D721Med (cell line): ENCODE results near the gene PCSK5.

Source experiments
- DNase-seq: peaks from one replicate; pipeline ENCODE4 v3.0.0; 2011; ENCODE audit warnings: low spot score; ENCODE audit not compliant: insufficient read length
- FAIRE-seq: peaks from 2 replicates; lab custom pipeline; 2011; peaks lifted over from hg19 to GRCh38; lab: Jason Lieb, UNC
- CTCF ChIP-seq: IDR thresholded peaks from 2 replicates; pipeline ENCODE4 v1.5.1; 2012; ENCODE audit warnings: mild to moderate bottlenecking, control low read depth; ENCODE audit not compliant: insufficient read depth; ENCODE audit errors: missing control alignments

The PCSK5 gene

DNA sequence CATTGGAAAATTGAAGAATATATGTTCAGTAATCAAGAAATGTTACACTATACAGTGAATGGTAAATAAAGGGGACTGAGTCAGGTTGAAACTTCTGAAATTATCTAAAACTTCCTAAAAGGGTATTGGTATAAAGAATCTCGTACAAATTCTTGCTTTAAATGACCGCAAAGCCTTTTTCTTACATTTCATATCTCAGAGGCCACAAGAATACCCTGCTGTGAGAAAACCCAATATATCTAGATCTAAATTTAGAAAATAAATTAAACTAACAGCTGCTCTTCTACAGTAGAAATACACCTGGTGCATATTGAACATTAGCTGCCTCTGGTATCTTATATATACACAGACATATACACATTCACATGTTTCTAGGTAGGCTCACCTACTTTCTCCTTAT lies 221.7 kb downstream of the PCSK5 start:
- DNase-seq, result no peak
- no peak for TF ChIP-seq CTCF
- FAIRE-seq, result no peak

GRCh38 chr9:76114144-76114543 lies 223.7 kb downstream of the PCSK5 start:
- FAIRE-seq, result no peak
- no peak for DNase-seq
- TF ChIP-seq CTCF, result no peak

DNA sequence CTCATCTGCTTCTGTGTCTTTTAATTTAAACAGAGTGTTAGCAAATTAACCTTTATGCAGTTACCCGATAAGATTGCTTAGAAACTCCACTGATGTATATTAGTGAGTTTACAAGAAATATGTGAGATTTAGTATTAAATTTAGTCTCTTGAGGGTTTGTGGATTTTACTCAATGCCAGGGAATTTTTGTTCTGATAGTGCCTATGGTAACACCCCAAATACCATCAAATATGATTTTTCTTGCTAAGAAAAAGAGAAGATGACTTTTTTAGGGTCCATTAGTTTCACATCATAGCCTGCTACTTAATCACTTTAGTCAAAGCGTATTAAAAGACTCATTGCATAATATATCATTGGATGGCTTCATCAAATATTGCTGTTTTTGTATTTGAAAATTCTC lies 224.9 kb downstream of the PCSK5 start:
- no peak for TF ChIP-seq CTCF
- DNase-seq (no peak), FAIRE-seq (no peak)

DNA sequence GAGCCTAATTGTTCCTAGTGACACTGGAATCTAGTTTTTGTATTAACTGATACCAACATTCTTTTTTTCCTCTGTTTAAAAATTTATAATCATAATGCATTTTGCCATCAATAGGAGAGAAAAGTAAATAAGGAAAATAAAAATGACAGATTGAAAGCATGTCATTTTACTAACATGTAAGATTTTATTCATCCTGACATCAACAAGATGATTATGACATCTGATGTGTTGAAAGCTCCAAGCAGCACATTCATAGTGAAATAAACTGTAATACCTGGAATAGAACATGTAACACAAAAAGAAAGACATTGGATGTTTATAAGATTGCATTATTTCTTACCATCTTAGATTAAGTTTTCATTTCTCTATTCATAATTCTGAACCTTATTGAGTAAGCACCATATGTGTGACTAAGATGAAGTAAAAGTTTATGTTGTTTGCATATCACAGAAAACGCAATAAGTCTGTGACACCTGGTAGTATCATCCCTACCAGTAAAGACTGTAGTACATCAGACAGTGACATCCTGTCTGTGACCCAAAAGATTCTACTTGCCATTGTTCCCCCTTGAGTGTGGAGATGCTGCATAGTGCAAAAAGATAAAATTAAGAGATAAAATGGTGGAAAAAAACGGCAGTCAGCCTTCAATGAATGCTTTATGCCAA lies 225.6 kb downstream of the PCSK5 start:
- FAIRE-seq, result no peak
- TF ChIP-seq CTCF, result no peak

GRCh38 chr9:76116913-76117312 lies 226.4 kb downstream of the PCSK5 start:
- no peak for FAIRE-seq
- DNase-seq, result no peak
- TF ChIP-seq CTCF, result no peak

More for the DNA sequence above, 225.6 kb downstream of the PCSK5 start:
- DNase-seq, result no peak

- no peak for DNase-seq
- no peak for FAIRE-seq
- TF ChIP-seq CTCF, result no peak
These were observed 237.2 kb downstream of the PCSK5 start for GRCh38 chr9:76127637-76128036.

- DNase-seq (no peak), FAIRE-seq (no peak)
- TF ChIP-seq CTCF, result no peak
These were observed 245.4 kb downstream of the PCSK5 start for GRCh38 chr9:76135902-76136301.
